GM12878 (cell line): ENCODE results near the gene ZAR1L.

Experiments
- CTCF ChIP-seq, 3 experiments: IDR thresholded peaks in 2 of 3; conservative IDR thresholded peaks in 1 of 3; 2 replicates each; pipeline ENCODE4 v1.5.1; 2011; ENCODE audit warnings: low read depth in 3 of 3, low read length in 3 of 3, mild to moderate bottlenecking in 3 of 3, control low read depth in 2 of 3, moderate library complexity in 2 of 3, inconsistent platforms in 1 of 3, mixed read lengths in 1 of 3; ENCODE audit not compliant: control insufficient read depth in 2 of 3, insufficient read depth in 1 of 3; ENCODE audit errors: extremely low read depth in 1 of 3
- POLR2AphosphoS5 ChIP-seq: IDR thresholded peaks from 2 replicates; pipeline ENCODE4 v1.6.1; 2011; ENCODE audit warnings: mild to moderate bottlenecking, low read length, inconsistent platforms

- TF ChIP-seq POLR2AphosphoS5 = no peak
- no peak for TF ChIP-seq CTCF (IDR thresholded peaks at IDR 0.05 in 2 of 3, conservative IDR thresholded peaks at IDR 0.05 in 1 of 3; ENCODE audit: control insufficient read depth in 2 of 3, extremely low read depth in 1 of 3, insufficient read depth in 1 of 3, low read depth in 3 of 3, low read length in 3 of 3)
Observed at GRCh38 chr13:32261567-32261966, 53.6 kb downstream of the ZAR1L start.
